ENCODE results near the gene KRT10. TPM values are rescaled to one million over a fixed set of nuclear protein-coding genes. Genes with fewer than 3 reads are reported as not detected.

KRT10 gene
- total RNA-seq, 1 donor from 2014 or later: 29.9 TPM

- no peaks in the 10 kb centered on the region for H3K27me3 ChIP-seq (ENCODE audit: control insufficient read depth, insufficient read depth, low read length)
Observed at GRCh38 chr17:40850293-40850972, 28.0 kb upstream of the KRT10 start.

GRCh38 chr17:40849723-40850122, 27.3 kb upstream of the KRT10 start:
- Histone ChIP-seq H3K4me3 (ENCODE audit: low read depth, low read length) (no peak overlapping the region), H3K27me3 (ENCODE audit: control insufficient read depth, insufficient read depth, low read length) (no peaks in the 10 kb centered on the region), H3K36me3 (ENCODE audit: control insufficient read depth, insufficient read depth, low read length) (no peaks in the 10 kb centered on the region)
- DNase-seq (ENCODE audit: low read depth): no peak
- no peak for TF ChIP-seq CTCF (IDR thresholded peaks at IDR 0.05; ENCODE audit: insufficient read depth, low read length, poor library complexity, severe bottlenecking)

More at GRCh38 chr17:40850293-40850972, 28.0 kb upstream of the KRT10 start:
- no peak for DNase-seq (ENCODE audit: low read depth)
- no peak for TF ChIP-seq CTCF (IDR thresholded peaks at IDR 0.05; ENCODE audit: insufficient read depth, low read length, poor library complexity, severe bottlenecking)
- Histone ChIP-seq H3K4me3 (ENCODE audit: low read depth, low read length) (no peak overlapping the region), H3K36me3 (ENCODE audit: control insufficient read depth, insufficient read depth, low read length) (no peaks in the 10 kb centered on the region)

GRCh38 chr17:40848583-40849235, 26.3 kb upstream of the KRT10 start:
- DNase-seq (ENCODE audit: low read depth): no peak
- Histone ChIP-seq H3K36me3 (ENCODE audit: control insufficient read depth, insufficient read depth, low read length) (no peaks in the 10 kb centered on the region), H3K27me3 (ENCODE audit: control insufficient read depth, insufficient read depth, low read length) (no peaks in the 10 kb centered on the region), H3K4me3 (ENCODE audit: low read depth, low read length) (no peak overlapping the region)
- no peak for TF ChIP-seq CTCF (IDR thresholded peaks at IDR 0.05; ENCODE audit: insufficient read depth, low read length, poor library complexity, severe bottlenecking)

GRCh38 chr17:40846515-40847144, 24.2 kb upstream of the KRT10 start:
- no peak overlapping the region for H3K4me3 ChIP-seq (ENCODE audit: low read depth, low read length)
- no peak for TF ChIP-seq CTCF (IDR thresholded peaks at IDR 0.05; ENCODE audit: insufficient read depth, low read length, poor library complexity, severe bottlenecking)
- H3K27me3 ChIP-seq (ENCODE audit: control insufficient read depth, insufficient read depth, low read length): no peaks in the 10 kb centered on the region
- no peaks in the 10 kb centered on the region for H3K36me3 ChIP-seq (ENCODE audit: control insufficient read depth, insufficient read depth, low read length)
- DNase-seq (ENCODE audit: low read depth): no peak

- H3K36me3 ChIP-seq (ENCODE audit: control insufficient read depth, insufficient read depth, low read length): no peaks in the 10 kb centered on the region
- DNase-seq (ENCODE audit: low read depth): no peak
- no peak for TF ChIP-seq CTCF (IDR thresholded peaks at IDR 0.05; ENCODE audit: insufficient read depth, low read length, poor library complexity, severe bottlenecking)
- H3K4me3 ChIP-seq (ENCODE audit: low read depth, low read length): no peak overlapping the region
- no peaks in the 10 kb centered on the region for H3K27me3 ChIP-seq (ENCODE audit: control insufficient read depth, insufficient read depth, low read length)
Observed at GRCh38 chr17:40844671-40845107, 22.3 kb upstream of the KRT10 start.
